ENCODE measurements around the gene BANF2.

BANF2 gene

GRCh38 chr20:17697171-17697570, 2.6 kb upstream of the BANF2 start:
- no peak for DNase-seq
- H3K27me3 Mint-ChIP-seq (ENCODE audit: low read depth, poor library complexity), result peaks cover 18% of the 10 kb centered on the region
- no peak overlapping the region for H3K27ac Mint-ChIP-seq
- TF ChIP-seq, protein P1, sequence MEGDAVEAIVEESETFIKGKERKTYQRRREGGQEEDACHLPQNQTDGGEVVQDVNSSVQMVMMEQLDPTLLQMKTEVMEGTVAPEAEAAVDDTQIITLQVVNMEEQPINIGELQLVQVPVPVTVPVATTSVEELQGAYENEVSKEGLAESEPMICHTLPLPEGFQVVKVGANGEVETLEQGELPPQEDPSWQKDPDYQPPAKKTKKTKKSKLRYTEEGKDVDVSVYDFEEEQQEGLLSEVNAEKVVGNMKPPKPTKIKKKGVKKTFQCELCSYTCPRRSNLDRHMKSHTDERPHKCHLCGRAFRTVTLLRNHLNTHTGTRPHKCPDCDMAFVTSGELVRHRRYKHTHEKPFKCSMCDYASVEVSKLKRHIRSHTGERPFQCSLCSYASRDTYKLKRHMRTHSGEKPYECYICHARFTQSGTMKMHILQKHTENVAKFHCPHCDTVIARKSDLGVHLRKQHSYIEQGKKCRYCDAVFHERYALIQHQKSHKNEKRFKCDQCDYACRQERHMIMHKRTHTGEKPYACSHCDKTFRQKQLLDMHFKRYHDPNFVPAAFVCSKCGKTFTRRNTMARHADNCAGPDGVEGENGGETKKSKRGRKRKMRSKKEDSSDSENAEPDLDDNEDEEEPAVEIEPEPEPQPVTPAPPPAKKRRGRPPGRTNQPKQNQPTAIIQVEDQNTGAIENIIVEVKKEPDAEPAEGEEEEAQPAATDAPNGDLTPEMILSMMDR (IDR thresholded peaks at IDR 0.05), result no peak
- no peaks in the 10 kb centered on the region for H3K4me1 Mint-ChIP-seq
- H3K36me3 Mint-ChIP-seq (ENCODE audit: low read depth), result no peaks in the 10 kb centered on the region
- H3K4me3 Mint-ChIP-seq, result no peak overlapping the region
- H3K9me3 Mint-ChIP-seq, result peaks cover 11% of the 10 kb centered on the region

GRCh38 chr20:17698384-17698783, 1.4 kb upstream of the BANF2 start:
- no peak for DNase-seq

GRCh38 chr20:17700637-17701036, 871 bp downstream of the BANF2 start:
- DNase-seq, result no peak
- no peaks in the 10 kb centered on the region for H3K27me3 Mint-ChIP-seq (ENCODE audit: low read depth, poor library complexity)
- H3K4me3 Mint-ChIP-seq, result no peak overlapping the region
- peaks cover 4% of the 10 kb centered on the region for H3K4me1 Mint-ChIP-seq
- TF ChIP-seq, protein P1 (IDR thresholded peaks at IDR 0.05), result no peak
- peaks cover 3% of the 10 kb centered on the region for H3K9me3 Mint-ChIP-seq
- no peak overlapping the region for H3K27ac Mint-ChIP-seq
- H3K36me3 Mint-ChIP-seq (ENCODE audit: low read depth), result no peaks in the 10 kb centered on the region

More at GRCh38 chr20:17698384-17698783, 1.4 kb upstream of the BANF2 start:
- Mint-ChIP-seq H3K4me3 (no peak overlapping the region), H3K36me3 (ENCODE audit: low read depth) (no peaks in the 10 kb centered on the region), H3K27ac (no peak overlapping the region), H3K9me3 (peaks cover 11% of the 10 kb centered on the region), H3K4me1 (no peaks in the 10 kb centered on the region), H3K27me3 (ENCODE audit: low read depth, poor library complexity) (peaks cover 5% of the 10 kb centered on the region)
- TF ChIP-seq, protein P1 (IDR thresholded peaks at IDR 0.05), result no peak

DNA sequence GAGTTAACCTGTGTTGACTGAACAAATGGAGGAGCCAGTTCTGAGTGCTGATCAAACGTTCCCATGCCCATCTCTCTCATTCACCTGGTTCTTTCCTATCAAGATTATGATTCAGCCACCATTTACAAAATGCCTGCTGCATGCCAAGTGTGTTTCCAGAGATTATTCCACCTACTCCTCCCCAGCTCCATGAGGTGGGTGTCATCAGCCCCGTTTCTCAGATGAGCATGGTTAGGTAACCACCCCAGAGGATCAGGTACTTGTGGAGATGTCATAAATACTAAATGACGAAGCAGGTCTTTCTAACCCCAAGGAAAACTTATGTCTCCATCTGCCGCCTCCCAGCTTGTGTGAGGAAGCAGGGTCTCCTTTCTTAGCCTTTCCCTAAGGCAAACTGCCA, 2.1 kb downstream of the BANF2 start:
- TF ChIP-seq, protein P1 (IDR thresholded peaks at IDR 0.05), result no peak
- Mint-ChIP-seq H3K27me3 (ENCODE audit: low read depth, poor library complexity) (no peaks in the 10 kb centered on the region), H3K4me3 (no peak overlapping the region), H3K9me3 (no peaks in the 10 kb centered on the region), H3K36me3 (ENCODE audit: low read depth) (no peaks in the 10 kb centered on the region), H3K27ac (no peak overlapping the region), H3K4me1 (peaks cover 4% of the 10 kb centered on the region)
- no peak for DNase-seq

GRCh38 chr20:17704589-17705317, 5.0 kb downstream of the BANF2 start:
- no peak overlapping the region for H3K4me3 Mint-ChIP-seq
- no peak overlapping the region for H3K27ac Mint-ChIP-seq
- H3K27me3 Mint-ChIP-seq (ENCODE audit: low read depth, poor library complexity), result no peaks in the 10 kb centered on the region
- H3K9me3 Mint-ChIP-seq, result no peaks in the 10 kb centered on the region
- no peak for DNase-seq
- H3K36me3 Mint-ChIP-seq (ENCODE audit: low read depth), result no peaks in the 10 kb centered on the region
- H3K4me1 Mint-ChIP-seq, result peaks cover 21% of the 10 kb centered on the region
- TF ChIP-seq, protein P1 (IDR thresholded peaks at IDR 0.05), result no peak

DNA sequence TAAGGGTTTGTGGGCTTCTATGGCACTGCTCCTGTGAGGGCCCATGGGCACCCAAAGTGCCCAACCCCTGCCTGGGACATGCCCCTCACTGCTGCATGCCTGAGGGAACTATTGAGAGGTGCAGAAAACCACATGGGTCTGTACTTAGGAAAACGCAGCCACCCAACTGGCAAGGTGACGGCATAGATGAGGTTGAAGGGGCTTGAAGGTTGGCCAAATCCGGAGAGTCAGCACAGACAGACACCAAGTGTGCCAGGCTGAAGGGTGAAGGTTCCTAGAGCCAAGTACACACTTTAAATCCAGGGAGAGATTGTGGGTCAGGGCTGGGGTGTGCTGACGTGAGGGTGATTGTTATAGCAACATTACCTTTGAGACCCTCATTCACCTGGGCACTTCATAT, 6.2 kb downstream of the BANF2 start:
- Mint-ChIP-seq H3K27me3 (ENCODE audit: low read depth, poor library complexity) (no peaks in the 10 kb centered on the region), H3K4me1 (peaks cover 33% of the 10 kb centered on the region), H3K27ac (no peak overlapping the region), H3K9me3 (no peaks in the 10 kb centered on the region), H3K36me3 (ENCODE audit: low read depth) (no peaks in the 10 kb centered on the region), H3K4me3 (no peak overlapping the region)
- TF ChIP-seq, protein P1 (IDR thresholded peaks at IDR 0.05), result no peak
- DNase-seq, result no peak

Data from nephron progenitor cell (in vitro differentiated cells).